ENCODE data around the gene OR10J1.
A peak's percentile ranks its signal among the peaks of the same experiment; 100 is the strongest.
"Not testable (repeated sequence)": the region's sequence is repeated elsewhere in the genome, so short reads cannot be mapped to it uniquely, and the experiment has no call there.

Gene OR10J1, protein sequence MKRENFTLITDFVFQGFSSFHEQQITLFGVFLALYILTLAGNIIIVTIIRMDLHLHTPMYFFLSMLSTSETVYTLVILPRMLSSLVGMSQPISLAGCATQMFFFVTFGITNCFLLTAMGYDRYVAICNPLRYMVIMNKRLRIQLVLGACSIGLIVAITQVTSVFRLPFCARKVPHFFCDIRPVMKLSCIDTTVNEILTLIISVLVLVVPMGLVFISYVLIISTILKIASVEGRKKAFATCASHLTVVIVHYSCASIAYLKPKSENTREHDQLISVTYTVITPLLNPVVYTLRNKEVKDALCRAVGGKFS

DNA sequence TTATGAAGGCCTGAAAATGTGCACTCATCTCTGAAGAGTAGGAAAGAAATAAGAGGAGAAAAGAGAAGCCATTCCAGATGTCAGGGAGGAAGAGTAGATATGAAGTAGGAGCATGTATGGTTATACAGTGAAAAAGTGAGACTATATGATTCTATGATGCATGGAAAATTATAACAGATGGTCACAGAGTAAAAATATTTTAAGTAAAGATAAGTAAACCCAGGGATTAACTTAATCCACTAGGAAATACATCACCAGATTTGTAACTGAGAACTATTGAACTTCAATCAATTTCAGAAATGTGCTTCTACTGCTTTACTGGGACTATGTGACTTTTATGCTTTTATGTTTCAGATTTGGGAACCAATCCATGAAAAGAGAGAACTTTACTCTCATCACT, at the start of gene OR10J1:
Gene OR10J1, plus strand, starts transcription at position 301 of the 400 bp plus-strand sequence. Its CDS starts 70 bp downstream, at position 371.
- no peak for DNase-seq (ENCODE audit: low spot score)

DNA sequence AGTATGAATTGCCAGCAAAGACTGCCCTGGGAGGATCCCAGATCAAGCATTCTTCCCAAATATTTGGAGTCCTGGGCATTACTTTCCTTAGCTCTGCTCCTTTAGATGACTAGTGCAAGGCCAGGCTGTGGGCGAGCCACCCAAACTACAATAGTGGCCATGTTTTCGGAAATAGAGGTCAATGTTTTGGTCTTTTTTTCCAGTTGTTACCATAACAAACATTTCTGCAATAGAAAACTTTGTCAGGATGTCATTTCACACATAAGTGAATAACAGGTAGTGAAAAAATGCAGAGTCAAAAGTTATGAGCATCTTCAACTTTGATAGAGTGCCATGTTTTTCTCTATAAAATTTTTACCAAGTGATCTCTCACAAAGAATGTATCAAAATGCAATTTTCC, 32.7 kb upstream of the OR10J1 start:
- no peak for DNase-seq (ENCODE audit: low spot score)

DNA sequence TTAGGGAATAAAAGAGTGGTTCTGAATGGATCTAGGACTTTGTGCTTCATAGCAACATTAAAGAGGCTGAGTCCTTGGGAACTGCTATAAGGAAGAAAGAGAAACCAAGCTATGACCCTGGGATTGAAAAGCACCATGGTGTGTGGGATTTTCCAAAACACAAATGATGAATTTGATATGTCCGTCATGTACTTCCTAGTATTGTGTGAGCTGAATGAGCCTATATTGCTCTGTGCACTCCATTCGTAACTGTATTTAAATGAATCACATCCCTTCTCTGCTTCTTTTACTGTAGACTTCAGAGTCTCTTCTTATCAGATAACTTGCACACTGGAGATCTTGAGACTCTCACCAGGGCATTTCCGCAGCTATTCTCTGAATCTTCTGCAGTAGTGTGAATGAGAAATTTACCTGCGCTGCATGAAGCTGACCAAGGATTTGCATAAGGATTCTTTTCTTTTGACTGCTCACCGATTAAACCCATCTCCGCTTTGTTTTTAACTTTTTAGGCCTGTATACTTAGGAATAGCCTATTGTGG, 30.6 kb upstream of the OR10J1 start:
- no peak for DNase-seq (ENCODE audit: low spot score)

DNA sequence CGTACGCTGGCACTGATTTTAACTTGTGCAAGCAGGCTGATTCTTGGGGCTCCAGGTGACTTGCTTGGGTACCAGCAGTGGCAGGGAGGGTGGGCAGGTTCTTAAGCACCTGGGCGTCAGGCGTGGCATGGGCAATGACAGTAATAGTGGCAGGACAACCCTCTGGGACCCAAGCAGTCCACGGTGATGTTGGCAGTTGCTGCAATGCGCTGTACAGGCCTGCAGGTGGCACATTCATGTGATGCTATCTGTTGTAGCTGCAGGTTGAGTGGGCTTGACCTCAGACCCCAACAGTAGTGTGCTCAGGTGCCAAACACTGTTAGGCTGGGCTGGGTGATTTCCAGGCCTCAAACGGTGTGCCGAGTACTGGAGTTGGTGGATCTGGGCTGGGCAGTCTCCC, 17.7 kb upstream of the OR10J1 start:
- DNase-seq (ENCODE audit: low spot score), result no peak

DNA sequence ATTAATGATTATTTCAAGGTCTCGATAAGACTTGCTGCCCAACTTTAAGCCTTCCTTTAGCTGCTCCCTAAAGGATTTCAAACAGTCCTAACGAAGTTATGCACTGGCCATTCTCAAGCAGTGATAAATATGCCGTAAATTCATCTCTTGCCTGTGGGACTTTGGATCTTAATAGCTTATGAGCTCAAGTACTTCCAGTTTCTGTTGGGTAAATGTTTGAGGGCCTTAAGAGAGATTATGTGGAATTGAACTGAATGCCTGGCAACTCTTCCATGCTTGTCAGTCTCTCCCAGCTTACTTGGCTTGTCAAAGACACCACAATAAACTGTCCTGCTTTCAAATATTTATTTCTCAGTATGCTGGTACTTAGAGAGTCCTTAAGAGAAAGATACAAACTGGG, 11.0 kb upstream of the OR10J1 start:
- no peak for DNase-seq (ENCODE audit: low spot score)

DNA sequence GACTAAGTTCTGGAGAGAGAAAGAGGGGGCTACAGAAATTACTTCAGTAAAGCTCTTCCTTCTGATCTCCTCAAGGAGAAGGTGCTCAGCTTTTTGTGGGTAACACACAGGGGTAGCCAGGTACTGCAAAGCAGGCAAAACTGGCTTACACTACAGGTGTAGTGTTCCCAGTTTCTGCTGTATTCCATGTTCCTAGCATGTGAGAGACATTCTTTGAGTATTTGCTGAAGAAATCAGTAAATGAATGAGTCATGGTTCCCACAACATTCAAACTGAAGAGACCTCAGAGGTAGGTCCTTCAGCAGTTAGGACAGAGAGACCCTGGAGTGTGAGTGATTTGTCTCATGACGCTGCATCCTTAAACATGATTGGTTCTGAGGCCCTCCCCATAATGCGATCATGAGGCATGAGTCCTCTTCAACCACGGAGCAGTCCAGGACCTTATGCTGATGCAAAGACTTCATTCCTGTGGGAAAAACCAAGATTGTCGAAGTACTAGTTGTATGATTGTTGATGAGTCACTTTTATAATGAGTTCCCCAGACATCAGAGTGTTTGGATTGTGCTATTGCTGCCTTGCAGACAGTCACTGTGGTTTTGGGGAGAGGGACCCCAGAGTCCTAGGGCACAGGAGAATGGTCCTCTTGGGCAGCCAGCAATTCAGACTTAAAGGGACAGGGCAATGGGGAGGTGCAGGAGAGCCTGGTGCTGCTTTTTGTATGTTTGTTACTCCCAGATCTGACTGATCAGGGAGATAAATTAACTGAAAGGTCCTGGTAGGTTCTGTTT, 10.3 kb upstream of the OR10J1 start:
- no peak for DNase-seq (ENCODE audit: low spot score)

DNA sequence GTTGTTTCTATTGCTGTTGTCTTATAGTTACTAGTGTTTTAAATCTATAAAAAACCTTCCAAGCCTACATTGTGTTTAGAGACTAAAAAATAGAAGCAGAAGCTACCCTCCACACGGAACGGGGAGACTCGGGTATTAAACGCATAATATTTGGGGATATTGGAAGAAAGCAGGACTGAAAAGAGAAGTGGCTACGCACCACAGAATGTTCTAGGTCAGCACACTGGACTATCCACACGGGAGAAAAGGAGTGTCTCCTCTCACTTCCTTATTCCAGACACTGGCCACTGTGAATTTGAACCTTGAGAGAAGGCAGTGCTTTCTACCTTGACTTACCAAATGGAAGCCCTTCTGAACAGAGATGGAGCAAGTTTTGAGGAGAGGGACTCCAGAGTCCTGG, 8.5 kb upstream of the OR10J1 start:
- peak; percentile 3 for DNase-seq (ENCODE audit: low spot score)

DNA sequence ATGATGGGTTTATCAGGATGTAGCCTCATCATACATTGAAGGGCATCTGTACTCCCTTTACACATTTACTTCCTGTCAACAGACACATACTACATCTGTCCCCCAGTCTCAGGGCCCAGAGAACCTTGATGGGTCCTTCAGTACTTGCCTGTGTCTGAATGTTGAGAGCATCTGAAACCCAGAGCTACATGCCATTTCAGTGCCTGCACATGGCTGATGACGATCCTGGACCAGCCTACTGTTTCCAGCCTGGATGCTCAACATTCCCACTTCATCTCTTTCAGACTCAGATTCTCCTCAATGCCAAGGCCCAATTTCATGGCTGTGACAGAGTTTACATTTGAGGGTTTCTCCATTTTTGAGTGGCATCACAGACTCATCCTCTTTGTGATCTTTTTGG, 7.6 kb upstream of the OR10J1 start, which contains the start of gene OR10J4:
Gene OR10J4, plus strand, starts transcription at position 301 of the 400 bp plus-strand sequence.
- DNase-seq (ENCODE audit: low spot score), result no peak

DNA sequence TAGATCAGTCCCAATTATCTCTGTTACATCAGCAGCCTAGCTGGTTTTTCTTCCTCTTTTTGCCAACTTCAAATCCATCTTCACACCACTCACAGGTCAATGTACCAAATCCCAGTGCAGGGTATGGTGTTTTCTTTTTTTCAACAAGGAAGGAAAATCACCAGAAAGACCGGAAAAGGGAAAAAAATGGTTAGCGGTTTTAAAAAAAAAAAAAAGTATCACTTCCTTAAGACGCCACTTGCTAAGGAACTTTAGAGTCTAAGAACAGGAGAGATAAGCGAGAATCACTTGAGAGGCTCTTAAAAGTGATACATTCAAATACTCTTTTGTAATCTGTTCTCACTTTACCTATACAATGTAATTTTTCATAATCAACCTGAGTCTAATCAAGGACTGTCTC, 3.1 kb upstream of the OR10J1 start:
- peak; percentile 20 for DNase-seq (ENCODE audit: low spot score)

DNA sequence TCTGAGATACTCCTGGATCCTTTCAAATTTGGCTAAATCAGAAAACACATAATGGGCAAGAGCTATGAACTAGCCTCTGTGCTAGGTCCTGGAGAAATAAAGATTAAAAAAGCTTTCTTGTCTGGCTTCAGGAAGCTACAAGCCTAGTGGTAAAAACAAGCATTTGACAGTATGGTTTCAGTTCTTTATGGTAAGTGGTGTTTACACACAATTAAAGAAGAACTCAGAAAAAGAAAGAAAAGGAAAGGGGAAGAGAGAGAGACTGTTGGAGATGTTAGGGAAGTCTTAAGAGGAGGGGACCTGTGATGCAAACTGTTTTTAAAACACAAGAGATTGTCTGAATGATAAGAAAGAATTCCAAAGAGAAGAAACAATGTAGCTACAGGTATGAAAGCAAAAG, 1.8 kb downstream of the OR10J1 start:
- peak; percentile 9 for DNase-seq (ENCODE audit: low spot score)

DNA sequence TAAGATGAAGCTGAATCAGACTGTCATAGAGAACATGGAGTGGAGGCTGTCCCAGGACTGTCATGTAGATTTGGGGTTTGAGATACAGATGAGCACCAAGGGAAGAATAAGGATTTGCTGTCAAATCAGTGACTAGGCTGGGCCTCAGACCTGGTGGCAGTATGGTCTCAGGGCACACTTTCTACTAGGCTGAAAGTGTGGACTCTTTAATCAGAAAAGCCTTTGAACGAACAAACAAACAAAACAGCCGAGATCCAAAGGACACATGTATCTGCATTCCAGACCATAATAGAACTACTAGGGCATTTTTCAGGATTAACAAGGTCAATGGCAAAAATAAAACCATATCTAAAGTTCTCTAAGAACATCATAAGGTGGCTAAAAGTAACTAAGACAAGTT, 2.9 kb downstream of the OR10J1 start:
- no peak for DNase-seq (ENCODE audit: low spot score)

DNA sequence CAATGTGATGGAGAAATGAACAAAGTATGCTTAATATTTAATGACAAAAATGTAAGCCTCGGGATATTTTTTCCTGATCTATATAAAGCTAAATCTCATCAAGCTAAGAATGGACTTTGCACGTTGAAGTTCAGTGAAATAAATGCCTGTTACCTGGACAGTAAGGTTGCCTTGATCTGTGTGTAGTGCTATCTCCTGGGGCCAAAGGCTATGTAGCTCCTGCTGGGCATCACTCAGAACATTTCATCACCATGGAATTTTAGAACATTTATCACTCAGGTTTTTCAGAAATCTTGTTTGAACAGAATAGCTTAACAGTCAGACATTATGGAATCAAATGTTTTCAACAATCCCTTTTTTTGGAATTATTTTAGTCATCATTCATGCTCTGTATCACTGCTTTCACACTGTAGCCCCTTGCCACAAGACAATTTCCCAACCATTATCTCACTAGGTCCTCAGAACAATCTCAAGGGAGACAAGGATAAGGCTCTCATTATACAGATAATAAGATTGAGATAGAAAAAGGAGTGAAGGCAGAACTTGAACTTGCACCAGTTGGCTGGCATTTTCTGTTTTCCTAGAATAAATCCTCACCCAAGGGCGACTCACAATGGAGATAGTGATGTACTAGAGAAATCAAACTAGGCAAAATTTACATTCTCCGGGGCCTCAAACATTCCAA, 3.7 kb downstream of the OR10J1 start:
- no peak for DNase-seq (ENCODE audit: low spot score)

DNA sequence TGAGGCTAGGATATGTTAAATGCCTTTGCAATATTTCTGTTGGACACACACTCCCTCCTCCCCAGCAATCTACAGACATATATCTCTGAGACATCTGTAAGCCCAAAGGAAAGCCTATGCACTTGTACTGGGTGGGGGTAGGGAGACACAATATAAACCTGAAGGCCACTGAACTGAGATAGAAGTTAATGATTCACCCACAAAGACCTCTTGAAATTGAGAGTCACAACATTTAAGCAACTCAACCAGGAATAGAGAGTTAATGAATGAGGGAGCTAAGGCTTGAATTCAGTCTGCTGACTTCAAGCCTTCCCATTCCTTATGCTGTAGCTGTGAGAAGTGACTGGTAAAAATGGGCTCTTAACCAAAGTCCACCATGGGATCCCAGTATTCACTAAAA, 5.0 kb downstream of the OR10J1 start:
- no peak for DNase-seq (ENCODE audit: low spot score)

DNA sequence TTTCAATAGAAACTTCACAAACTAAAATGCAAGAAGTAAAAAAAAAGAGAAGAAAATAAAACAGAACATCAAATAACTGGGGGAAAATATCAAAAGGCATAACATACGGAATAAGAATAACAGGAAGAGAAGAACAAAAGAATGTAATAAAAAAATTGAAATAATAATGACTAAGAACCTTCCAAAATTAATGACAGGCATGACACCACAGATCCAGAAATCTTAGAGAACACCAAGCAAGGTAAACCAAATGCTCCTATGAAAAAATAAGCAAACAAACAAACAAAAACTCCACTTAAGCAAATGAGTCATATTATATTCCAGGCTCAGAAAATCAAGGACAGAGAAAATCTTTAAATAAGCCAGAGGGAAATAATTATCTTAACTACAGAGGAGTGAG, 8.7 kb downstream of the OR10J1 start:
- DNase-seq (ENCODE audit: low spot score), result no peak

DNA sequence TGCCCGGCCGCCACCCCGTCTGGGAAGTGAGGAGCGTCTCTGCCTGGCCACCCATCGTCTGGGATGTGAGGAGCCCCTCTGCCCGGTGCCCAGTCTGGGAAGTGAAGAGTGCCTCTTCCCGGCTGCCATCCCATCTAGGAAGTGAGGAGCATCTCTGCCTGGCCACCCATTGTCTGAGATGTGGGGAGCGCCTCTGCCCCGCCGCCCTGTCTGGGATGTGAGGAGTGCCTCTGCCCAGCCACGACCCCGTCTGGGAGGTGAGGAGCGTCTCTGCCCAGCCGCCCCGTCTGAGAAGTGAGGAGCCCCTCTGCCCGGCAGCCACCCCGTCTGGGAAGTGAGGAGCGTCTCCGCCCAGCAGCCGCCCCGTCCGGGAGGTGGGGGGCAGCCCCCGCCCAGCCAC, 10.1 kb downstream of the OR10J1 start:
- DNase-seq (ENCODE audit: low spot score), result not testable (repeated sequence)

DNA sequence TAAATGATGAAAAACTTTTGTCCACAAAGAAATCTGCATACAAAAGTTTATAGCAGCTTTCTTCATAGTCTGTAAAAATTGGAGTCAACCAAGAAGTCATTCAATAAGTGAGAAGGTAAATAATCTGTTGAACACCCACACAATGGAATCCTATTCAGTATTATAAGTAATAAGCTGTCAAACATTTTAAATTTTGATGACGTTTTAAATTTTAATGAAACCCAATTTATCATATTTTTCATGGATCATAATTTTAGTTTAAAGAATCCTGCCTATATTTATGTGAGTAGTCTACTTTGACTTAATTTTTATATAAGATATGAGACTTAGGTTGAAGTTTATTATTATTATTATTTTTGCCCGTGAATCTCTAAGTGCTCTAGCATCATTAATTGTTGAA, 20.0 kb downstream of the OR10J1 start:
- DNase-seq (ENCODE audit: low spot score), result no peak

DNA sequence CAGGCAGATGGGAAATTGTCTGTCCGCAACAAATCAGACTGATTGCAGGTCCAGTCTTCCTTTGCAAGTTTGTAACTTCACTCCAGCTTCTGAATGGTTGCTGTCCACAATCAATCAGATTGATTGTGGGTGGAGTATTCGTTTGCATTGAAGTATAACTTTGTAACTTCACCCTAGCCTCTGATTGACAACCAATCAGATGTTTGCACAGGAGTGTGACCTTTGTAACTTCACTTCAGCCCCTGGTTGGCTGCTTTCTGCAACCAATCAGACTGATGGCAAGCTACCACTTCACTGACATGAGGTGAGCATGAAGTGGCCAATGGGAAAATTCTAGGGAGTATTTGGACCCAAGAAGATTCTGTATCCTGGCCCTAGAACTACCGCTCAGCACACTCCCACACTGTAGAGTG, 25.7 kb downstream of the OR10J1 start:
- no peak for DNase-seq (ENCODE audit: low spot score)

DNA sequence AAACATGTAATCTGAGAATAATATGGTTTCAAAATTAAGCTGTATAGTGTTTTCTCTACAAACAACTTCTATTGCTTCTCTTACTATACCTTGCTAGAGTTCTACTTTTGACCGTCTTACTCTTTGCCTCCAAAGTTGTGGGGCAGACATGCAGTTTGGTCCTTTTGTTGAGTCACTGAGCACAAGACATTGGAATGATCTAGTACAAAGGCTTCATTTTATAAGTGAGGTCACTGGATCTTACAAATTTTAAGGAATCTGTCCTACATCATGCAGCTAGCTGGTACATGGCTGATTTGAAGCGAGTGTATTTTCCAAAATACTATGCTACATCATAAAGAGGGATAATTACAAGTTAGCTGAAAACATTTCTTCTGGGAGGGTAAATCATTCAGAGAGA, 28.8 kb downstream of the OR10J1 start:
- no peak for DNase-seq (ENCODE audit: low spot score)

DNA sequence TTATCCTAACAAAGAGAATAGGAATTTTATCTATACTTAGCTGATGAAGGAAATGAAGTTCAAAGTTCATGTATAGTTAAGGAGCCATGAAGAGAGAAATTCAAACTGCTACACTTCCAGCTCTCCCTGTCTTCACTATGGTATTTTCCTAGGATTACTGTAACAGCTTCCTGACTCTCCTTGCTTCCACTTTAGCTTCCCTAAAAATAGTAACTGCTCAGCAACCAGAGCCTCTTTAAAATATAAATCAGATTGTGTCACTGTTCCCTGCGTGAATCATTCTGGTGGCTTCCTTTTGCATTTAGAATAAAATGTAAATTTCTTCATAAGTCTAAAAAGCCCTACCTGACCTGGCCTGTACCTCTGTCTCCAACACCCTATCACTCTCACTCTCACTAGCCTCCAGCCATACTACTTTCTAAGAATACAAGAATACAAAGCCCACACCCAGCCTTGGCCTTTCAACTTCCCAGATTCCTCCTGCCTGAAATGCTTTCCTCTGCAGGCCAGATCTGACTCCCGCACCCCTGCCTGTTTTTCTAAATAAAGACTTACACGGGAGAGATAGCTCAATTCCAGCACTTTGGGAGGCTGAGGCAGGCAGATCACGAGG, 30.5 kb downstream of the OR10J1 start:
- no peak for DNase-seq (ENCODE audit: low spot score)

DNA sequence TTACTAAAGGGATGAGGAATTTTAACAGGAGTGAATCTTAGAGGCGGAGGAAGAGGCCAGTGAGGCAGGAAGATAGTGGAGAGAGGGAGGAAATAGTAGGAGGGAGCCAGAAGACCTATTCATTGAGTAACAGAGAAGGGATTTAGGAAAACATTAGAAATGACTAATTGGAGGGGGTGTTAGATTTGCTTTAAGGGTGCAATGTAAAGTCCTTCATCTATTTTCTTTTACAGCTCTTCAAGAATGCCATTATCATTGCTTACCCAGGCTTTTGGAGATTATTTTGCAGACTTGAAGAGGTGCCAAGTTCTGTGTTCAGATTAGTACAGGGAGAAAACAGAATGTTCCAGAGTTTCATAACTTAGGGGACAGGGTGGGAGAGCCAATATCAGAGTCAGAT, 33.8 kb downstream of the OR10J1 start:
- no peak for DNase-seq (ENCODE audit: low spot score)

DNA sequence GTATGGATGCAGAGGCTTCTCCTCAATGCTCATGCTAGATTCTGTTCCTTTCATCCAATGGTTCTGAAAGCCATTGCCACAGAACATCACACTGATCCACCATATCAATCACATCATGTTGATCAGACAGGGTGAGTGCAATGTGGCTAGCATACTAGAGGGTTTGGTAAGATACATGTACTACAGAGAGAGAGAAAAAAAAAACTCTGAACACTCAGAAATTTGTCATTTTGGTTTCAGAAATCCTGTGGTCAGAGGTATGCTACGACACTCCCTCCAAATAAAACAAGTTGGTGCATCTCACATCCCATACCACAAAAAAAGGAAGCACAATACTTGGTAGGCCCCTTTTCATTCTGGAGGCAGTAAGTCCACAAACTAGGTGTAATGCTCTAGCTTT, 35.4 kb downstream of the OR10J1 start:
- no peak for DNase-seq (ENCODE audit: low spot score)

DNA sequence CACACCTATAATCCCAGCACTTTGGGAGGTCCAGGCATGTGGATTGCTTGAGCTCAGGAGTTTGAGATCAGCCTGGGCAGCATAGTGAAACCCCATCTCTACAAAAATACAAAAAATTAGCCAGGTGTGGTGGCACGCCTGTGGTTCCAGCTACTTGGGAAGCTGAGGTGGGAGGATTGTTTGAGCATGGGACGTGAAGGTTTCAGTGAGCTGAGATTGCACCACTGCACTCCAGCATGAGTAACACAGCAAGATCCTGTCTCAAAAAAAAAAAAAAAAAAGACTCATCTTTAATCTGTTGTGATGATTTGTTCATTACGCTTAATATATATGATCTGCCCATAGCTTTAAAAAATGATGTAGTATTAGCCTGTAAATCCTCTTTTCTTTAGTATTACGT, 44.0 kb downstream of the OR10J1 start:
- DNase-seq (ENCODE audit: low spot score), result no peak

Data from putamen (tissue), 1 donor.